Suprapubic skin (tissue), 4 donors: Measurements from ENCODE around the gene HOXC10.

Source experiments
- POLR2A ChIP-seq, 2 donors: fragments of 450-650 bp; IDR thresholded peaks; one replicate each; pipeline ENCODE4 v1.6.1; 2017; ENCODE audit warnings: antibody characterized with exemption in 2 of 2, mild to moderate bottlenecking in 2 of 2, moderate library complexity in 2 of 2
- POLR2AphosphoS5 ChIP-seq, 3 donors: sonication (generic); formaldehyde crosslinking; IDR thresholded peaks; one replicate each; pipeline ENCODE4 v1.6.1; 2017; ENCODE audit warnings: antibody characterized with exemption in 3 of 3
- TF ChIP-seq, protein P1 (sequence below), 2 donors: fragments of 200-600 bp in 1 of 2; fragments of 450-650 bp in 1 of 2; sonication (generic) in 1 of 2; IDR thresholded peaks; one replicate each; pipeline ENCODE4 v1.5.1; 2016 to 2019; ENCODE audit warnings: antibody characterized with exemption in 2 of 2, mild to moderate bottlenecking in 1 of 2, moderate library complexity in 1 of 2

DNA sequence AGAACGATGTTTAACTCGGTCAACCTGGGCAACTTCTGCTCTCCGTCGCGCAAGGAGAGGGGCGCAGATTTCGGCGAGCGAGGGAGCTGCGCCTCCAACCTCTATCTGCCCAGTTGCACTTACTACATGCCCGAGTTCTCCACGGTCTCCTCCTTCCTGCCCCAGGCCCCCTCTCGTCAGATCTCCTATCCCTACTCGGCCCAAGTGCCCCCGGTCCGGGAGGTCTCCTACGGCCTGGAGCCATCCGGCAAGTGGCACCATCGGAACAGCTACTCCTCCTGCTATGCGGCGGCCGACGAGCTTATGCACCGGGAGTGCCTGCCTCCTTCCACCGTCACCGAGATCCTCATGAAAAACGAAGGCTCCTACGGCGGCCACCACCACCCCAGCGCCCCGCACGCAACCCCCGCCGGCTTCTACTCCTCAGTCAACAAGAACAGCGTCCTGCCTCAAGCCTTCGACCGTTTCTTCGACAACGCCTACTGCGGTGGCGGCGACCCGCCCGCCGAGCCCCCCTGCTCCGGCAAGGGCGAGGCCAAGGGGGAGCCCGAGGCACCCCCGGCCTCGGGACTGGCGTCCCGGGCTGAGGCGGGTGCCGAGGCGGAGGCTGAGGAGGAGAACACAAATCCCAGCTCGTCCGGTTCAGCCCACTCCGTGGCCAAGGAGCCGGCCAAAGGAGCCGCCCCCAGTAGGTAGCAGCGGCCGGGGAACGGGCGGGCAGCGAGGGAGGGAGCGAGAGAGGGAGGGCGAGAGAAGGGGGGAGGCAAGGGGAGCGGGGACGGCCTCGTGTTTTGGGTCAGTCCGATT is 11.5 kb upstream of the HOXC10 start:
- TF ChIP-seq, protein P1, sequence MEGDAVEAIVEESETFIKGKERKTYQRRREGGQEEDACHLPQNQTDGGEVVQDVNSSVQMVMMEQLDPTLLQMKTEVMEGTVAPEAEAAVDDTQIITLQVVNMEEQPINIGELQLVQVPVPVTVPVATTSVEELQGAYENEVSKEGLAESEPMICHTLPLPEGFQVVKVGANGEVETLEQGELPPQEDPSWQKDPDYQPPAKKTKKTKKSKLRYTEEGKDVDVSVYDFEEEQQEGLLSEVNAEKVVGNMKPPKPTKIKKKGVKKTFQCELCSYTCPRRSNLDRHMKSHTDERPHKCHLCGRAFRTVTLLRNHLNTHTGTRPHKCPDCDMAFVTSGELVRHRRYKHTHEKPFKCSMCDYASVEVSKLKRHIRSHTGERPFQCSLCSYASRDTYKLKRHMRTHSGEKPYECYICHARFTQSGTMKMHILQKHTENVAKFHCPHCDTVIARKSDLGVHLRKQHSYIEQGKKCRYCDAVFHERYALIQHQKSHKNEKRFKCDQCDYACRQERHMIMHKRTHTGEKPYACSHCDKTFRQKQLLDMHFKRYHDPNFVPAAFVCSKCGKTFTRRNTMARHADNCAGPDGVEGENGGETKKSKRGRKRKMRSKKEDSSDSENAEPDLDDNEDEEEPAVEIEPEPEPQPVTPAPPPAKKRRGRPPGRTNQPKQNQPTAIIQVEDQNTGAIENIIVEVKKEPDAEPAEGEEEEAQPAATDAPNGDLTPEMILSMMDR (IDR thresholded peaks at IDR 0.05) = no peak
- no peak for TF ChIP-seq POLR2A (IDR thresholded peaks at IDR 0.05)
- no peak for TF ChIP-seq POLR2AphosphoS5 (IDR thresholded peaks at IDR 0.05)
